Glomerular visceral epithelial cell (primary cell): ENCODE results near the gene RNPEPL1.
A peak's percentile ranks its signal among the peaks of the same experiment; 100 is the strongest.

Source experiments
- DNase-seq: peaks from one replicate; pipeline ENCODE4 v3.0.0-alpha.2; 2016; ENCODE audit errors: extremely low spot score

Gene RNPEPL1

DNA sequence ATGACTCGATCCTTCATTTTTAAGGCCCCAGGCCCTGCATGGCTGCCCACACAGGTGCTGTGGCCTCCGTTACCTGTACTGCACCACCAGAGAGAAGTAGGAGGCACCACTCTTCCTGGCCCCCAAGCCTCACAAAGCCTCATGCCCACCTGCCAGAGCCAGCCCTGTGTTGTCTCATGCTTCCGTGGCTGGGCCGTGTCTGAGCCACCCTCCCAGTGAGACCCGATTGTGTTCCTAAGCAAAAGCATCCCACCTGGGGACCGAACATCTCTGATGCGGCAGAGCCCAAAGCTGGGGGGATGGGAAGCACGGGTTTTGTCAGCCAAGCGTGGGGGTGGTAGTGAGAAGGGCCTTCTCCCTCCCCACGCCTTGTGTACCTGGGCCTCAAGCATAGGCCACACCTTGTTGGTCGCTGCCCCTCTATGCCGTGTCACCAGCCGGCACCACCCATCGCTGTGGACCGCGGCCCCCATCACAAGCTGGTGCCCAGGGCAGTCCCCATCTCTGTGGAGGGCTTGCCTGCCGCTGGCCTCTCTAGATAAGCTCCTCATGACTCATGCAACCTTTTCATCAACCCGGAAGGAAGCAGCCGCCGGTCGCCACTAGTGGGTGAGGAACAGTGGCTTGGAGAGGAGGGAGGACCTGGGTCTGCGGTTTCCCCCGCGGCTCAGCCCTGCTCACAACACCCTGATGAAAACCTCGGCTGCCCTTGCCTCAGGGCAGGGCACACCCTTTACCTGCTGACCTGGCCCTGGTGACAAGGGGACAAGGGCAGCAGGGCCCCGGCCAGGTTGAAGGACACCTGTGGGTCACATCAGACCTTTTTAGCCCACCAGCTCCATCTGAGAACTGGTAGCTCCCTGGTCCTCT, 2.7 kb upstream of the RNPEPL1 start:
- DNase-seq = peak; percentile 98

- DNase-seq = peak; percentile 97
Measured at GRCh38 chr2:240566203-240567136, 1.8 kb upstream of the RNPEPL1 start.

- no peak for DNase-seq
Measured at GRCh38 chr2:240567137-240567871, 980 bp upstream of the RNPEPL1 start.

- peak; percentile 79 for DNase-seq
Measured at GRCh38 chr2:240568678-240569522, 616 bp downstream of the RNPEPL1 start.

GRCh38 chr2:240569523-240569997, 1.3 kb downstream of the RNPEPL1 start:
- DNase-seq = no peak

- DNase-seq = no peak
Measured at GRCh38 chr2:240569998-240570530, 1.8 kb downstream of the RNPEPL1 start.

DNA sequence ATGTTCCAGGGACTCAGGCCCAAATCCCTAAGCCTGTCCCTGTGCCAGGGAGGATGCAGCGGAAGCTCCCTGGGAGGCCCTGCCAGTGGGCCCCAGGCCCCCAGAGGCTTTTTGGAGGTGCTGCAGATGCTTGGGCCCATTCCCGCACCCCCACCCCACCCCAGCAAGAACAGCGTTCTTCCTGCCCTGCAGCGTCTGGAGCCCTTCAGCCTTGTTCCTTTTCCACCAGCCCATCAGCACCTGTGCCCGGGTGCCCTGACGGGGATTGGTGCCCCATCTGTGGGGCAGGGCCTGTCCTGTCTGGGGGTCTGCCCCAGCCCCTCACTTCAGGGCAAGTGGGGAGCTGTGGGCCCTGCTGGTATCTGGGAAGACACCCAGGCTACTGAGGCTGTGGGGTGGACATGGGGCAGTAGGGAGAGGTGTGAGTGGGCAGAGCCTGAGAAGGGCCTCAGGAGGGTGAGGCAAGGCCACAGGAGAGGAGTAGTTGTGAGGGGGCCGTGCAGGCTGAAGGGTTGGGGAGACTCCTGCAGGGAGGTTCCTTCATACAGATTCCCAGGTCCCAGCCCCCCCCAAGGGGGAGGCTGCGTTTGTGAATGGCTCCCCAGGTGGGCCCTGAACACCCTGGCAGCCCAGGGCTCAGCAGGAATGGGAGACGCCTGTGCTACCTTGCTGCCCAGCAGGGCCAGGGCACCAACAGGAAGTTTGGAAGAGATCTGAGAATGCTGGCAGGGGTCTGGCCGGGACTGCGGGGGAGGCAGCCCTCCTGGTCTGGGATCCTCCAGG, 2.4 kb downstream of the RNPEPL1 start:
- no peak for DNase-seq

DNA sequence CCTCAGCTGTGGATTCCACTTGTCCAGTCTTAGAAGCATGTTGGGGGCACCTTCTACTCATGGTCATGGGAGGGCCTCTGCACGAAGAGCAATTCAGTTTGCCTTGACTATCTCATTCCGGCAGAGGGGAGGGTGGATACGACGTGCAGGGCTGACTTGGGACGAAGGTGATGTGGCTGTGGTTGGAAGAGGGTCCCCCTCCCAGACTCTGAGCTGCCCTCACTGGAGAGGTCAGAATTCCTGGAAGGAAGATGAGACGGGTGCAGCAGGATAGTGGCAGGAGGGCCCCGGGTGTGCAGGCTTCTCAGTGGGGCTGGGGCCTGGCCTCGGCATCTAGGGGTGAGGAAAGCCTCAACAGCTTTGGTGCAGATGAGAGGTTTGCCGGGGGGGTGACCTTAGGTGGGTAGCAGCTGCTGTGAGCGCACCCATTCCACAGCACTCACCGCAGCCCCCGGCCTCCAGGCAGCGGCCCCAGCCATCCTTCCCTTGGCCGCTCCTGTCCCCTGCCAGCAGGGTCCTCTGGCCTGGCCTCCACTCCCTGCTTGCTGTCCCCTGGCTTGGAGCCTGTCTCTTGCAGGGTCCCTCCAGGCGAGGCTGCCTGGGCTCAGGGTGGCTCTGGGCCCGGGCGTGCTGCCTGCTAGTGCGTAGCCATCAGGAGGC, 3.2 kb downstream of the RNPEPL1 start:
- DNase-seq = no peak

- DNase-seq = no peak
Measured at GRCh38 chr2:240572141-240573031, 4.1 kb downstream of the RNPEPL1 start.

GRCh38 chr2:240573071-240573515, 4.8 kb downstream of the RNPEPL1 start:
- DNase-seq = no peak

DNA sequence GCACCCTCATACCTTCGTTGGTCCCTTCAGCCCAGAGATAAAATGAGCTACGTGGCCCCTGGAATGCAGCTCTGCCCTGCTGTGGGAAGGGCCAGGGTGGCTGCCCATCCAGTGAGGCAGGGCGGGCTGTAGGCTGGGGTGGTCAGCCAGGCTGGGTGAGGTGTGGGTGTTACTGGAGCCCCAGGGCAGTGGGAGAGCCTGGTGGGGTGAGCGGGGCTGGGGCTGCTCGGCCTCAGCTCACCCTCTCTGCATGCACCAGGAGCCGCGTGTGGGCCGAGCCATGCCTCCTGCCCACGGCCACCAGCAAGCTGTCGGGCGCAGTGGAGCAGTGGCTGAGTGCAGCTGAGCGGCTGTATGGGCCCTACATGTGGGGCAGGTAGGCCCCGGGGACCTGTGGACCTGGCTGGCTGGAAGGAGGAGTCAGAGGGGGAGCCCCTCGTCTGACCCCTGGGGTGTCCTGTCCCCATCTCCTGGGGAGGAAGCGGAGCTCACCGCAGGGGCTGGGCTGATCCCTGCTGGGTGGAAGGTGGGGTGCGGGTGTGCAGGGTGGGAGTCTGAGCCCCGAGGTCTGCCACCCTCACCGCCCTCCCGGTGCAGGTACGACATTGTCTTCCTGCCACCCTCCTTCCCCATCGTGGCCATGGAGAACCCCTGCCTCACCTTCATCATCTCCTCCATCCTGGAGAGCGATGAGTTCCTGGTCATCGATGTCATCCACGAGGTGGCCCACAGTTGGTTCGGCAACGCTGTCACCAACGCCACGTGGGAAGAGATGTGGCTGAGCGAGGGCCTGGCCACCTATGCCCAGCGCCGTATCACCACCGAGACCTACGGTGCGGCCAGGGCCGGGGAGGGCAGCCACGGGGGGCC, 5.5 kb downstream of the RNPEPL1 start:
- DNase-seq = no peak

DNA sequence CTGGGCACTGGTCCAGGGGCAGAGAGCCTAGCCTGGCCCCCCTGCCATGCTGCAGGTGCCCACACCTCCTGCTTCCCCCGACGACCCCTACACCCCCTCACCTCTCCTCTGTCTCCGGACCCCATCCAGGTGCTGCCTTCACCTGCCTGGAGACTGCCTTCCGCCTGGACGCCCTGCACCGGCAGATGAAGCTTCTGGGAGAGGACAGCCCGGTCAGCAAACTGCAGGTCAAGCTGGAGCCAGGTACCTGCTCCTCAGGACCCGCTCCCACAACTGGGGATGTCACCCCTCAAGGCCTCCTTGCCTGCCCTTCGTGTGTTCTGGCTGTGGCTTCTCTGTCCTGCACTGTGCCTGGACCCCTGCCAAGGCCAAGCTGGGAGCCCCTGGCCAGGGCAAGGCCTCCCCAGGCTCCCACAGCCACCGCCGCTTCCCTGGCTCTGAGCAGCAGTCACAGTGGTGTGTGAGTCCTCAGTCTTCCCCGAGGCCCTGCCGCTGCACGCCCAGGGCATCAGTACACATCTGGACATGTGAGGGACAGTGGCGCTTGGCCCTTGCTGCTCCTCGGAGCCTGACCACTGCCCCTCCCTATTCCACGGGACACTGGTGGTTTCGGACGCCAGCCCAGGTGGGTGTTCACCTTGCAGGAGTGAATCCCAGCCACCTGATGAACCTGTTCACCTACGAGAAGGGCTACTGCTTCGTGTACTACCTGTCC, 6.3 kb downstream of the RNPEPL1 start:
- DNase-seq = no peak

GRCh38 chr2:240575101-240575965, 7.0 kb downstream of the RNPEPL1 start:
- no peak for DNase-seq

DNA sequence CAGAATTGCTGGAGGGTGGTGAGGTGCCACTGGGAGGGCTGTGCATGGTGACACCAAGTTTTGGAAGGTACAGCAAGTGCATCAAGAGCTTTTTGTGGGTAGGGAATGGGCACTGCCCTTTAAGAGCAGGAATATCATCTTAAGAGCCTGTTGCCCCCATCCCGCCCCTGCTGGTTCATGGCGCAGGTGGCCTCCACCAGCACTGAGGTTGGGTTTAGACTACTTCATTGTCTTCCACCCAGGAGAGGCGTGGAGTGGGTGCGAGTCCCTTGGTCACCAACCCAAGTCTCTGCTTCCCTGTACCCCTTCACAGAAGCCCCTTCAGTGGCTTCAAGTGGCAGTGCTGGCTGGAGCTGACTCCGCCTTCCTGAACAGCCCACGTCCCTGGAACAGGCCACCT, 7.8 kb downstream of the RNPEPL1 start:
- no peak for DNase-seq

DNA sequence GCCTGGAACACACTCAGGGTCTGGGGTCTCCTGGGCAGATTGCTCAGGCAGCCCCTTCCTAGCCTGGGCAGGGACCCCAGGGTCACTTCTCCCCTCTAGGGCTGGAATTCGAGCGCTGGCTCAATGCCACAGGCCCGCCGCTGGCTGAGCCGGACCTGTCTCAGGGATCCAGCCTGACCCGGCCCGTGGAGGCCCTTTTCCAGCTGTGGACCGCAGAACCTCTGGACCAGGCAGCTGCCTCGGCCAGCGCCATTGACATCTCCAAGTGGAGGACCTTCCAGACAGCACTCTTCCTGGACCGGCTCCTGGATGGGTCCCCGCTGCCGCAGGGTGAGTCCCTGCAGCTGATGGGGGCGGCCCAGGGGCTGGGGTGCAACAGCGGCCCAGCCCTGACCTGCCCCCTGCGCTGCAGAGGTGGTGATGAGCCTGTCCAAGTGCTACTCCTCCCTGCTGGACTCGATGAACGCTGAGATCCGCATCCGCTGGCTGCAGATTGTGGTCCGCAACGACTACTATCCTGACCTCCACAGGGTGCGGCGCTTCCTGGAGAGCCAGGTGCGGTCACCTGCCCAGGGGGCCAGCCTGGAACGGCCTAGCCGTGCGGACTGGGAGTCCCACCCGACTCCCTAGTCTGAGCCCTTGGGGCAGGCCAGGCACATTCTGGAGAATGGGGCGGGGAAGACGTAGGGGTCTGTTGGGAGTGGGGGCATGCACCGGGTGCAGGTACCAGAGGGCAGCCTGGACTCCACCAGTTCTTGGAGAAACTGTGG, 8.3 kb downstream of the RNPEPL1 start:
- no peak for DNase-seq
